HG03175 (cell line): ENCODE data around the gene PF4V1.
"Not testable (repeated sequence)": the region's sequence is repeated elsewhere in the genome, so short reads cannot be mapped to it uniquely, and the experiment has no call there.

Source experiments
- ATAC-seq: cut with Tn5 transposase; IDR thresholded peaks from one replicate; pipeline ENCODE4 v1.9.1; 2021; ENCODE audit warnings: mild to moderate bottlenecking, moderate library complexity; ENCODE audit not compliant: unreplicated experiment

PF4V1 gene

DNA sequence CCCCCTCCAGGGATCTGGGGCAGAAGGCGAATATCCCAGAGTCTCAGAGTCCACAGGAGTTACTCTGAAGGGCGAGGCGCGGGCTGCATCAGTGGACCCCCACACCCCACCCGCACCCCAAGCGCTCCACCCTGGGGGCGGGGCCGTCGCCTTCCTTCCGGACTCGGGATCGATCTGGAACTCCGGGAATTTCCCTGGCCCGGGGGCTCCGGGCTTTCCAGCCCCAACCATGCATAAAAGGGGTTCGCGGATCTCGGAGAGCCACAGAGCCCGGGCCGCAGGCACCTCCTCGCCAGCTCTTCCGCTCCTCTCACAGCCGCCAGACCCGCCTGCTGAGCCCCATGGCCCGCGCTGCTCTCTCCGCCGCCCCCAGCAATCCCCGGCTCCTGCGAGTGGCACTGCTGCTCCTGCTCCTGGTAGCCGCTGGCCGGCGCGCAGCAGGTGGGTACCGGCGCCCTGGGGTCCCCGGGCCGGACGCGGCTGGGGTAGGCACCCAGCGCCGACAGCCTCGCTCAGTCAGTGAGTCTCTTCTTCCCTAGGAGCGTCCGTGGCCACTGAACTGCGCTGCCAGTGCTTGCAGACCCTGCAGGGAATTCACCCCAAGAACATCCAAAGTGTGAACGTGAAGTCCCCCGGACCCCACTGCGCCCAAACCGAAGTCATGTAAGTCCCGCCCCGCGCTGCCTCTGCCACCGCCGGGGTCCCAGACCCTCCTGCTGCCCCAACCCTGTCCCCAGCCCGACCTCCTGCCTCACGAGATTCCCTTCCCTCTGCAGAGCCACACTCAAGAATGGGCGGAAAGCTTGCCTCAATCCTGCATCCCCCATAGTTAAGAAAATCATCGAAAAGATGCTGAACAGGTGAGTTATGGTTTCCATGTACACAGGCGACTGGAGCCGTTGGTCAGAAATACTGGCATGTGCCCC is 16.3 kb downstream of the PF4V1 start, which contains the start of gene CXCL1:
TSS of gene CXCL1 (plus strand) at position 264 of the 926 bp plus-strand sequence. CDS start at position 342, 78 bp downstream.
- ATAC-seq: no peak

DNA sequence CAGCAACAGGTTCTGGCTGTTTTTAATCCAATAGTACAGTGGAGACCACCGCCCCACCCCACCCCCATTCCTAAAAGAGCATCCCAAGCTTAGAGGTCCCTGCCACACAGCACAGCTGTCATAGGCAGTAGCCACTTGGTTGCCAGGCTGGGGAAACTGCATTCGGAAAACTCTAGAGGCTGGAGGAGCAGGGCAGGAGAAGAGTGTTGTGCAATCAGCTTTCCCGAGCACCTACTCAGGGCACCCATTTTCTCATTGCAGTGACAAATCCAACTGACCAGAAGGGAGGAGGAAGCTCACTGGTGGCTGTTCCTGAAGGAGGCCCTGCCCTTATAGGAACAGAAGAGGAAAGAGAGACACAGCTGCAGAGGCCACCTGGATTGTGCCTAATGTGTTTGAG is 17.2 kb downstream of the PF4V1 start:
- no peak for ATAC-seq

DNA sequence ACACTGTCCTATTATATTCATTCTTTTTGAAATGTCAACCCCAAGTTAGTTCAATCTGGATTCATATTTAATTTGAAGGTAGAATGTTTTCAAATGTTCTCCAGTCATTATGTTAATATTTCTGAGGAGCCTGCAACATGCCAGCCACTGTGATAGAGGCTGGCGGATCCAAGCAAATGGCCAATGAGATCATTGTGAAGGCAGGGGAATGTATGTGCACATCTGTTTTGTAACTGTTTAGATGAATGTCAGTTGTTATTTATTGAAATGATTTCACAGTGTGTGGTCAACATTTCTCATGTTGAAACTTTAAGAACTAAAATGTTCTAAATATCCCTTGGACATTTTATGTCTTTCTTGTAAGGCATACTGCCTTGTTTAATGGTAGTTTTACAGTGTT is 17.7 kb downstream of the PF4V1 start:
- ATAC-seq: no peak

DNA sequence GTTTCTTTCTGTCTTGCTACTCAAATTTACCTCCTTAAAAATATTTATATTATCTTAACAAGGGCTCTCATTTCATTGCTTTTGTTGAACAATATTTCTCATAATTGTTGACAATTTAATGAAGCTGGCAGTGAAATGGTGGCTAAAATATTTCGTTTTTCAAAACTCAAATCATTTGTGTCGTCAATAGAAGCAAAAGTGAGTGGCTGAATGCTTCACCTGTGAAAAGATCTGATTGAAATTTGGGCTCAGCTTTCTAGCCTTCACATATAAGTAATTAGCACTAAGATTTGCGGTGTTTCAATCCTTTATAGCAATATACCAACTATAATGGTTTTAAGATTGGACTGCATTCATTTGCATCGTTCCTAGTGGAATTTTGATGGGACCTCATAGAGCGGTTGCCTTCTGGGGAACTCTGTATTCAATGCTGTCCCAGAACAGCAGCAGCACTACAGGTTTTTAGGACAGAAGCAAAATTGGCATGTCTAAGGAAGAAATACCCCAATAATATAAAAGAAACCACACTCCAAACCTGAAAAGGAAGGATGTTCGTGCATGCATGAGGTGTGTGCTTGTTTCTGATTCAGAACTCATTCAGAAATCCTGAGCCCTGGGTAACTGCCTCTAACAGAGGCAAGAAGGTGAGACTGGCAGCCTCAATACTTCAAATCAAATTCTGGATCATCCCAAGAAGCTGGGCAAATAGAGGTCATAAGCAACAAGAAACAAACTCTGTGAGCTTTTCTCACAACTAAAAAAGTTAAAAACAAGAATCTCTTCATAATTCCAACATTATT is 18.6 kb downstream of the PF4V1 start:
- no peak for ATAC-seq

DNA sequence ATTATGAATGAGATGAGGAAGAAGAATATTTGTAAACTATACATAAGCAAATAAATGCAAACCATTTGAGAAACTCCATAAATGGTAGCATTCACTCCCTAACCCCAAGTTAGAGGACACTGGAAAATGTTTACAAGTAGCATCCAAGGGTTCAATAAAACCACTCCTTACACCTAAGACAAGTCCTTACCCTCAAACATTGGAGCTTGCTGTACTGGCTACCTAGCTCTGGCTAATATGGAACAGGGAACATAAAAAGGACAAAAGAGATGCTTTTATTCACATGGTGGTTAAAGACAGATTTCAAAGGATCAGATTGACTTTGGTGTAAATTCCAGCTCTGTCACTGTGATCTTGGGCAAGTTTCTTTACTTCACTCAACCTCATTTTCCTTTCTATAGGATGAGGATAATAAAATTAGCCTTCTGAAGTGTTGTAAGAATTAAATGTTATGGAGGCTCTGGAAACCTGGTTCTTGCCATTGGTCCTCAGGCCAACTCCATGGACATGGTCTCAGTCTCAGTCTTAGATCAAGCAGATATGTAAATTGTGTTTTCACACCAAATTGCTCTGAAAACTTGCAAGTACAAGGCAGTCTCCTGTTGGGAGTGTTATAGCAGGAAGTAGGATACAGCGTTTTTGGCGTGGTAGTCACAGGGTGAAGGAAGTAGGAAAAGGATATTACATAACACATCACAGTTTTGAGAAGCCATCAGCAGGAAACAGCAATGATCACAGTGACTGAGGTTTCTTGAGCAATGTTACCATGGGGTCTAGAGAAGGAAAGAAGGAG is 19.4 kb downstream of the PF4V1 start:
- no peak for ATAC-seq

DNA sequence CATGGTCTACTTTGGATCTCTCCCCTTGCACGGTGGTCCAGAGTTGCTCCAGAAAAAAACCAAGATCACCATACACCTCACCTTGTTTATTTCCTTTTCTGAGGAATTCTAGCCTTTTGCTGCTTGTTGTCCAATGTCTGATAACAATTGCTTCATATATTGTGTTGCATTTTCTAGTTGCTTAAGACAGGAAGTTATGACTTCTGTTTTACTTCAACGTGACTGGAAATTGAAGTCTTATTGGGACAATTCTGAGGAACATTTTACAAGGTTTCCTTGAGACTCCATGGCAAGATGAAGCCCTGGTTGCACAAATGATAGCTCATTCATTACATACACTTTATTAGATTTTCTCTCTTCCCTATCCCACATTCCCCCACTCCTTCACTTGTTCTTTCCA is 21.3 kb downstream of the PF4V1 start:
- ATAC-seq: no peak

DNA sequence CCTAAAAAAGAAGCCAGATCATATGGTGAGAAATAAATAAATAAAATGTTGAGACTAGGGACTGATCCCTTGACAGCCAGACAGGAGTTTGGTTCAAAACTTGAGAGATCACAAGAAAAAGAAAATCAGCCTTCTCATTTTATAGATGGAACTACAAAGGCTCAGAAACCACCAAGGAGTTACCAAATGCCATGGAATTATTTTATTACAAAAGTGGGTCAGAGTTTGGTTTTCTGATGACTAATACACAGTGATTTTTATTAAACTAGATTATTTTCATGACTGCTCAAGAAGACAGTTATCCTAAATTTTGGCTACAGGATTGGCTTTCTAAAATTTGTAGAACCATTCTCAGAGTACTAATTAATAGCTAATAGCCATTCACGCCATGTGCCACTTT is 22.3 kb downstream of the PF4V1 start:
- ATAC-seq: no peak

DNA sequence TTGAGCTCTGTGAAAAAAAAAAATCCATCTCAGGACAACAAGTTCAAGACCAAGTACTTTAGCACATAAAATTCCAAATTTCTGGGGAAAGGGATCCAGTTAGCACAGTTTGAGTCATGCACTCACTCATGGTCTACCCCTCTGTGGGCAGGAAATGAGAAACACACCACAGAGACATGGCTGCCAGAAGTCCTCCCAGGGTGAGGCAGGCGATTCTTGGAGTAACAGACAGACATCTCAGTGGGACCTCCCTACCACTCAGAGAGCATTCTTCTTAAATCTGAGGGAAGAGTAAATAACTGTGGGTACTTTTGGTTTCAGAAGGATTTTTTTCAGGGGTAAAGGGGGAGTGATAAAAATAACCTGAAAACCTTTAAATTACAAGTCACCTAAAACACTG is 30.2 kb downstream of the PF4V1 start:
- no peak for ATAC-seq

DNA sequence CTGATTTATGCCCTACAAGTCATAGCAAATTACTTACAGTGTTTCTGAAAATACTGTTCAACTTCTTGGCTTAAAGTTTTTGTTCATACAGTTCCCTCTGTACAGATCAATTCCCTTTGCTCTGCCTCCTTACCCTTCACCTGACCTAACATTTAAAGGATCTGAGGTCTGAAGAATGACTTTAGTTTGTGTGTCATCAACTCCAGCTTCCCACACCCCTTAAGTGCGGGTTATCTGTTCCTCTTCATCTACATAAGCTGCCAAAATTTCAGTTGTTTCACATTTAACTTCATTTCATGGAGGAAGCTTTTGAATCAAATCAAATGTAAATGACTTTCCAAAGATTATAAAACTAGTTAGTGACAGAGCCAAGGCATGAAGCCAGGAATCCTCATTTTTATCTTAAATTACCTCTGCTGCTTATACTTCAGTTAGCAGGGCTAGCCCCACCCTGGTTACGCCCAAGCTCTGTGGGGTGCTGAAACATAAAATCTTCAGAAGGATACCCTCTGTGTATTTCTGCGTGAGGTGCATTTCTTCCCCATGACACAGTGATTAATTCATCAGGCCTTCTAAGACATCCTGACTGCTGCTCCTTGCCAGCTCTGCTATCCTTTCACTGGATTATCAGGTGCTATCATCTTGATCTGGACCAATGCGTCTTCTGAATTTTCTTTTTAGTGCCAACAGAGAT is 32.6 kb downstream of the PF4V1 start:
- ATAC-seq: no peak

DNA sequence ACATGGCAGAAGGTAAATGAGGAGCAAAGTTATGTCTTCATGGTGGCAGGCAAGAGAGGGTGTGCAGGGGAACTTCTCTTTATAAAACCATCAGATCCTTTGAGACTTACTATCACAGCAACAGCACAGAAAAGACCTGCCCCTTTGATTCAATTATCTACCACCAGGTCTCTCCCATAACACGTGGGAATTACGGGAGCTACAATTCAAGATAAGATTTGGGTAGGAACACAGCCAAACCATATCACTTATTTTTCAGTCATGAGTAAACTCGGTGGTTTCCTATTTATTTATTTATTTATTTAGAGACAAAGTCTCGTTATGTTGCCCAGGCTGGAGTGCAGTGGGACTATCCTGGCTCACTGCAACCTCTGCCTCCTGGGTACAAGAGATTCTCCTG is 38.2 kb downstream of the PF4V1 start:
- no peak for ATAC-seq

DNA sequence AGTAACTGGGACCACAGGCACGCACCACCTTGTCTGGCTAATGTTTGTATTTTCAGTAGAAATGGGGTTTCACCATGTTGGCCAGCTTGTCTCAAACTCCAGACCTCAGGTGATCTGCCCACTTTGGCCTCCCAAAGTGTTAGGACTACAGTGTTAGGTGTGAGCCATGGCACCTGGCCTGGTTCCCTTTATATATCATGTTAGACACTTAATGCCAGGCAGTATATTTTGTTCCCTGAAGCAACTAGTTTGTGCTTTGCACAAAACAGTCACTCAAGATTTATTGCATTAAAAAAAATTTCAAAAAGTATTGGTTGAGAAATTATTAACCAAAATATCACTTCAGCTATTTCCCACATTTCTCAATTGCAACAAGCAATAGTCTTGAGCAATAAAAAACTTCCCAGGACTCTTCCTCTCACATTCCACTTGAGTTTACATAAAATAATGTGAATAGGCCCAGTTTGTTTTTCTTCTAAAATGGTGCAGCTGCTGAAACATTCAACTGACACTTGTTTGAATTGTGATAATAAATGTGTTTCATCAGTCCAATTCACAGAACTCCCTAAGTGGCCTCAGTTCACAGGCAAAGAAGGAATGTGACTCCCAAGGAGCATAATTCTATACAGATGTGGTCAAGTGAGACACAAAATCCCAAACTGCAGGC is 38.8 kb downstream of the PF4V1 start:
- no peak for ATAC-seq

DNA sequence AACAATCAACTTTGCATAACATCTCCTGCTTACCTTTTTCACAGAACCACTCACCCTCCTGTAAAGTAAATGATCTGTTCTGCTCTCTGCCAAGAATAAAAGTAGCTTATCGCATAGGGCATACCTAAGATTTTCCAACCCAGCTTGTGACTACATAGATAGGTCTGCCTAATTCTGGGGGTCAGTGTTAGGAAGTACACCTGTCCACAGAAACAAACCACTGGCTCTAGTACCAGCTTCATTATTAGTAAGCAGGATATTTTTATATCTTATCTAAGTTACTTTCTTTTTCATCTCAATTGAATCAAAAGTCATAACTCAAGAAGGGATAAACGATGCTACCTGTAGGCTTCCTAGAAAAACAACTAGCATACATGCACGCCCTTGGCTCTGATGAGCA is 39.9 kb downstream of the PF4V1 start:
- no peak for ATAC-seq

DNA sequence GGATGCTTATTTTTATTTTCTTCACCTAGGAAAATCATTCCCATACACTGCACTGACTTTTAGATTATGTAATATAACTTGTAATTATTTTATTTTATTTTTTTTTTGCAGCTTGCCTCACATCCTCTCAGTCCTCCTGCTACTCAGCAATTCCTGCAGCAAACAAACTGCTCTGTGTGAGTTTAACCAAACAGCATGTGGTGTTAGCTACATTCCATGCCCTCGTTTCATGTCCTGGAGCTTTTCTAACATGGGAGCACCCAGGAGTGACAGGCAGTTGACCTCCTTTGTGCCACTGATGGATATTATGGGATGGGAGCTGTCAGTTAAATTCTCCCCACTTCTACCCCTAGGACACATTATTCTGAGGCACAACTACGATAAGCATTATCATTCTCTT is 40.9 kb downstream of the PF4V1 start:
- no peak for ATAC-seq

DNA sequence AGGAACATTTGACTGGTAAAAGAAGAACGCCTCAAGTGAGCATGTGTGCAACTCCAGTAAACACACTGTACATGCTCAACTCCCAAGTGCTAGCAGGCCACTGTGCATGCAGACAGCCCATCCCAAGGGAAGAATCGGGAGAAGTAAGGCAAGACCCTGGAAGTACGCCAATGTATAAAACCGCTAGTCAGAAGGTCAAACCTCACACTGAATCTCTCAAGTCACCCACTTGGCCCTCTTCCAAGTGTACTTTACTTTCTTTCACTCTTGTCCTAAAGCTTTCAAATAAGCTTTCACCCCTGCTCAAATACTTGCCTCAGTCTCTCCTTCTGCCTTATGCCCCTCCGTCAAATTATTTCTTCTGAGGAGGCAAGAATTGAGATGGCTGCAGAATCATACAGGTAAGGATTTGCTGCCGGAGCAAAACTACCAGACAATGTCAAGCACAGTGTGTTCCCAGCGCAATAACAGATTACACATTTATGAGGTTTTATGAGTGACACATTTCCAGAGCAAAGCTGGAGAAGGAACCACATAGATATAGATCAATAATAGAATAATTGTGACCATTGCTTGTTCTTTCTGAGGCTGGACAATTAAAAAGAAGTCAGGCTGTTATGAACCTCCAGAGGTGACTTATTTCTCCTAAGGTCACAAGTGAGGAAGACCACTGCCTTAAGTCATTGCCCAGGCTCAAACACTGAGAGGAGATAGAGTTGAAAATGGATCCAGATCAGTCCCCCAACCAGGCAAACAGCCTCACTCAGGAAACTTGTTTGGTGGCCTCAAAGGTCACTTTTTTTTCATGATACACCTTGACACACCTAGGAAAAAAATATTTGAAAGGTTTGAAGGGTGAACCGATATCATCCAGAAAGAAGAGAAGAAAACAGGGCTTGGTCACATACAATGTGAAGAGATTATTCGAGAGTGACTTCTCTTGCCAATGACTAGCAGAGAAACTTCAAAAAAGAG is 42.4 kb downstream of the PF4V1 start:
- no peak for ATAC-seq

DNA sequence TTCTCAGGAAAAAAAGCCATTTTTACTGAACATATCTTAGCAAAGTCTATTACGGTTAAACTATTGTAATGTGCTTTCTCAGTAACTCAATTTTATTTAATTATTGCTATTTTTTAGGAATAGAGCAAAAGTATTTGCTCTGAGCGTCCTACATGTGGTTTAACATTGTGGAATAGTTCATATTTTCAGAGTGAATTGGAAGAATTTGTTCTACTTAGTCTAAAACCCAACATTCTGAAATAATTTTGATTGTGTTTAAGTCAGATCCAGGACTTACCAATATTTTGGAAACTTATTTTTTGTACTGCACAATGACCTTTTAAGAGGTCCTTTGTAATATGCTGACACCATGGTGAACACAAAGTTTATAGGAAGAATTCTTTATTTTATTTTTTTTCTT is 43.3 kb downstream of the PF4V1 start:
- ATAC-seq: no peak

DNA sequence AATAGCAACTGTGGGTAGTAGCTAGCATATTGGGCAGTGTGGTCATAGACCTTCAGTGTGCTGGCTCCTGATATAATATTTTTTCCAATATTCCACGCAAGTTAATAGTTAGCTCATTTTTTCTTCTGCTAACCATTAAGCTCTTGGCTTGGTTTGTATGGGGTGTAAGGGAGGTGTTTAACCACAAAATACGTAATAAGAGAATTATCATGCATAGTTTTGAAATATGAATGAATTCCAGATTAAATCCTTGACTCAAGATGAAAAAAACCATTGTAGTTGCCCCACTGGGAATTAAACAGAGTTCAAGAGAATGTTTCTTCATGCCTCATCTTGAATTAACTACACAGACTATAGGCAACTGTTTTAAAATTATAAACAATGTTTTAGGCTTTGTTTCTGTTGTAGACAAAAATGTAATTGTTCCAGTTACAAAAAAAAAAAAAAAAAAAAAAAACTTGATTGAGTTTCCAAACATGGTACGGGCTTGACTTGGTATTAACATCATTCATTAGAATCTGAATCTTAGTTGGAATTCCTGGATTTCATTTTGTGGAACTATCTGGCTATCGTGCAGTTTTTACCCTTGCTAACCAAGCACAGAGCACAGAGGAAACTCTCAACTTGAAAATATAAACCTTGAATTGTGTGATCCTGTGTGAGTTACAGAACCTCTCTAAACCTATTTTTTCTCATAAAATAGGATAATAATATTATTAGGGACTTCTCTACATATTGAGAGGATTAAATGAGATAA is 44.5 kb downstream of the PF4V1 start:
- ATAC-seq: no peak

DNA sequence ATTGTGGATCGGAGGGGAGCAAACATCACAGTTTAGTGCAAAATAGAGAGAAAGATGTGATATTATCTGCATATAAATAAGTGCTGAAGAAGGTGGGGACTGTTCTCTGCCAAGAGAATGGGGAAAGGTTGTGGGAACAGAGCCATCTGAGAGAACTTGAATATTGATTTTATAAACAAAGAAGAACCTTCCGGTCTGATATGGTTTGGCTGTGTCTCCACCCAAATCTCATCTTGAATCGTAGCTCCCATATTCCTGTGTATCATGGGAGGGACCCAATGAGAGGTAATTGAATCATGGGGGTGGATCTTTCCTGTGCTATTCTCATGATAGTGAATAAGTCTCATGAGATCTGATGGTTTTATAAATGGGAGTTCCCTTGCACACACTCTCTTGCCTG is 46.2 kb downstream of the PF4V1 start:
- ATAC-seq: not testable (repeated sequence)

DNA sequence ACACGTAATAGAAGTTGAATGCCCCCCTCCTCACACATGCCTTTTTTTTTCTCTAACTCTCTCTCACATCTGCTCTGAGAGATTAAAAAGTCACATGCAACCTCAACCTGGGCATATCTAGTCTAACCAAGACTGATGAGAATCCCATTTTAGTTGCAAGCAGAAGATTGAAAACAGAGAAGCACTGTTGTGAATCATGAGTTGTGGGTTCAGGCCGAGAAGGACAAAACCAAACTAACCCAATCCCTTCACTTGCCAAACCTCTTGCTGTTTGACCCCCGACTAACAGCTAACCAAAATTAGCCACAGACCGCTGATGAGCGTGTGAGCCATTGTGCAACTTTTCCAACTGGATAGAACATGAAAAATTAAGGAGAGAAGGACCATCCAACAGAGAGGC is 47.9 kb downstream of the PF4V1 start:
- ATAC-seq: no peak
